NCI-H1105 treated with DMSO at 0.1 percent for 48 hours (cell line): ENCODE results near the gene DPCD.
"Not testable (repeated sequence)": the region's sequence is repeated elsewhere in the genome, so short reads cannot be mapped to it uniquely, and the experiment has no call there.

Experiments used
- DNase-seq: peaks from one replicate; lab custom pipeline; 2025; lab: John Stamatoyannopoulos, UW

DPCD gene

DNA sequence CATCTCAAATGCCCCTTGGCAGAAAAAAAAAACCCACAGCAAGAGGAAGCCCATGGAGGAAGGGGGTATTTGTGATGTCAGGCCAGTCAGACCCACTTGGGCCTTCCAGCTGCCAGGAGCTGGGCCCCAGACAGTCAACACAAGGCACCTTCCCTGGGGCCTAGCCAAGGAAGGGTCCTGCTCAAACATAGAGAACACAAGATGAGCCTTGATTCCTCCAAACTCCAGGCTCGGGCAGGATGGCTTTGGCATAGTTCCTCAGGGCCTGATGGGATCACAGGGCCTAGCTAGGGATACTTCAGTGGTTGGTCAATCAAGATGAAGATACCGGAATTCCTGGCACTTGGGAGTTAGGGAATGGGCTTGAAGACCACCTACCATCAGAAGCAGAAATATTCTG is 30.8 kb downstream of the DPCD start:
- no peak for DNase-seq

DNA sequence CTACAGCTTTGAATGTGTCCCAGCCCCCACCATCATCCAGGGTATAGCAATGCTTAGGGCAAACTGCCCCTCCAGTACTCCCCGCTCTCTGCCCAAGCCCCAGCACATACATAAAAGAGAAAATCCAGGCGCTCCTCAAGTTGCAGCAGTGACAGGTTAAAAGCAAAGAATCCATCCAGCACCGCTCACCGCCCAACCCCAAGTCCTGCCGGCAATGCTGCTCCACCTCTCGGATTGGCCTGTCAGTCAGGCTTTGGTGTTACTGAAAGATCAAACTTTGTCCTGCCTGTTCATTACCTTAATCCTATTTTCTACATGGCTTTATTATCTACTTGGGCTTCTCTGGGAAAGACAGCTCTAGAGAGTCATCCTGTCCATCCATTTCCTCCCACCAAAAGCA is 31.9 kb downstream of the DPCD start:
- DNase-seq = no peak

DNA sequence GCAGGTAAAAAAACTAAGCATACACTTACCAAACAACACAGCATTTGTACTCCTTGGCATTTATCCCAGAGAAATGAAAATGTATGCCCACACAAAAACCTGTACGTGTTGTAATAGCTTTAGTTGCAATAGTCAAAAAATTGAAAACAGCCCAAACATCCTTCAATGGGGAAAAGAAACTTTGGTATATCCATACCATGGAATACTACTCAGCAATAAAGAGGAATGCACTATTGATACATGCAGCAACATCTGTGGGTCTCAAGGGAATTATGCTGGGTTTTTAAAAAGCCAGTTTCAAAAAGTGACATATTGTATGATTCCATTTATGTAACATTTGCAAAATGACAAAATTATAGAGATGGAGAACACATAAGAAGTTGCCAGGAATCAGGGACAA is 35.4 kb downstream of the DPCD start:
- DNase-seq = no peak

DNA sequence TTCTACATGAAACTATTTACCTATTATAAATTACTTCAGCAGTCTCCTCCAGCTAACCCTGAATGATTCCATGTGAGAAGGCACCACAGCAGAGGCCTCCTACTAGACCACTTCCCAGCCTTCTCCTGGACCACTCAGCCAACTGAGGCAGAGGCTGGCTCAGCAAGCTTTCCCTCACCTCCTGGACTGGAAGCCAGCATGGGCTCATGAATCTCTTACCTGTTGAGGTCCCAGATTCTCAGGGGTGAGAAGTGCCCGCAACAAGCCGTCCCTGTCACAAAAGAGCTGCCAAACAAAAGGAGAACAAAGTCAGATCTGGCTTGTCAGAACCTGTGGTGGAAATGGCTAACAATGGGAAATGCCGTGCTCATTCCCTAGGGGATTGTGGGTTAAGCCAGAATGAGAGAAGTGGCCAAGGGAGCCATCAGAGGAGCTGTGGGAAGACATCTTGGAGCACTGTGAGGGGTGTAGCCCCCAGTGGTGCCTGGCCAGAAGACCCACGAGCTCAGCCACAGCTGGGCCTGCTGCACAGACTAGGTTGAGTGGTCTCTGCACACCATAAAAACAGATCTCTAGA is 36.5 kb downstream of the DPCD start:
- DNase-seq = no peak

DNA sequence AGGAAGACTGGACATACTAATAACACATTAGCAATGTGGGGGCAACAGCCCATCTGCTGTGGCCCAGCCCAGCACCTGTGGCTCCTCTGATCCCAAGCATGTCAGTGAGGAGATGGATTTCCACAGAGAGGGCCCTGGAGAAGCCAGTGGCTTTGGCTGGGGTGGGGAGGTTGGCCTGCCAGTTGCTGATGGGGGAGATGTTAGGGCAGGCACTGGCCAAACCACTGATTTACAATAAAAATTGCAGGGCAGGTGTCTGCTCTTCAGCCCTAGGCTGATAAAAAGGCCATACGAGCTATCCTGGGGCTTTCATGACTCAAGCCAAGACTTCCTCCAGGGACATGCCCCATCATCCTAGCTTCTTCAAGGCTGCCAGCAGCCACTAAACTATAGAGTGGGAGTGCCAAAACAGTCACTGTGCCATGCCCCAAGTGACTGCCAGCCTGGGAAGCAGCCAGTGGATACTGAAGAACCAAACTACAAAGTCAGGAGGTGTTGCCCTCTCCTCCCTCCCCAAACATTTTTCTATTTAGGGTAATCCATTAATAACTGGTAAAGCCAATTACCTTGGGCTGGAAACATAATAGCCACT is 37.8 kb downstream of the DPCD start:
- DNase-seq = peak; percentile 69

DNA sequence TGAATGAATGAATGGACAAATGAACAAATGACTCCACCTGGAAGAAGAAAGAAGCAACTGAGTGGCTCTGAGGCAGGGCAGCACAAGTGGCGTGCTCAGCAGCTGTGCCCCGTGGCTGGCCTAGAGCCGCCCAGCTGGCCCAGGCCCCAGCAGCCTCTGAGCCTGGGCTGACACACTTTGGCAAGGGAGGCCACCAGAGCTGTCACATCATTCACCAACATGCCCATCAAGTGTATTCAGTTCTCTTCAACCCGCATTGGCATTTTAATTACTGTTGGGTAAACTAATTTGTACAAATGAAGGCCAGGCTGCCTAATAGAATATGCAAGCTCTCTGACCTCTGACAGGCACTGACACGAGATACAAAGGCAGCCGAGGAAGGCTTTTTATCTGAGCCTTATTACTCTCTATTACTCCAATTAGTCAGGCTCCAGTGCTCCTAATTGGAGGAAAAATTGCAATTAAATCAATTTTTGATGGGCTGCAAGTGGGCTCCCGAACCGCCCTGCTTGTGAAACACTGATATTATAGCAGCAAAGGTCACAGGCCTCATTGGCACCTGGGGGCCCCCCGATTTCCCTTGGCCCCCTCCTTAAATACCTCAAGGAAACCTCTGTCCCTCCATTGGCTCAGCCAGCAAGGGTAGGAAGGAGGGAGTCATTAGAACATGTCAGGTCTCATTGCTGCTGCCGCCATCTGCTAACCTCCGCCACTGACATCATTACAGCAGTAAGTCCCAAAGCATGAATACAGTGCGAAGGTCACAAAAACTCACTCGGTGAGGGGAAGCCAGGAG is 41.9 kb downstream of the DPCD start:
- peak; percentile 88 for DNase-seq

DNA sequence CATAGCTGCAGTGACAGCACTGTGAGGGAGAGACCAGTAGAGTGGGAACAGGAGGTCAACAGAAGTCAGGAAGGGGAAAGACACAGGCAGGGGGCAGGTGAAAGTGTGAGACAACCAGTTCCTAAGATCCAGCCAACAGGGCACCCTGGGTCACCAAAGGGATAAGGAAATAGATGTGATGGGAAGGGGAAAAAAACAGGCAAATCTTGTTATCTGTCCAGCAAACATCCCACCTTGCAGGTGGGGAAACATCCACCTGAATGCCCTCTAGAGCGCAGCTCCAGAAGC is 42.5 kb downstream of the DPCD start:
- no peak for DNase-seq

DNA sequence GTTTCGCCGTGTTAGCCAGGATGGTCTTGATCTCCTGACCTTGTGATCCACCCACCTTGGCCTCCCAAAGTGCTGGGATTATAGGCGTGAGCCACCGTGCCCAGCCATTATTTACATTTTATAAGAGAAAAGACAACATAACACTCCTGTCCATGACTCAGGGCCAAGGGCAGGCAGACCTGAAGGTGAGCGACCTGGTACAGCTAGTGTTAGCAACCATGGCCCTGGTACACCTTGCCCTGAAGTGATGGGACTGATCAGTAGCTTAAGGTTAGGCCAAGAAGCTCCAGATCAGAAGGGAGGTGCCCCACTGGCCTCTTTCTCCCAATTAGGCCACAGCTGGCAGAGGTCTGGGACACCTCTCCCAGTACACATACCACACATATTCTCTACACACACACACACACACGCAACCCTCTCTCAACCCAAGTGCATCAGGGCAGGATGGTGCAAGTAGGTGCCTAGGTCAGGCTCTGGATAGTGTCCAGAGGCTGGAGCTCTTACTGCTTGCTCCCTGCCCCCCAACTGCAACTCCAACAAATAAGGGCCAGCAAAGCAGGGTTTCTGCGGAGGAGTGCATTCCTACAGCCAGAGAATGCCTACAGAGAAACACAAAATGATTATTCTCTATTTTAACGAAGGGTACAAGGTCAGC is 43.8 kb downstream of the DPCD start:
- no peak for DNase-seq

DNA sequence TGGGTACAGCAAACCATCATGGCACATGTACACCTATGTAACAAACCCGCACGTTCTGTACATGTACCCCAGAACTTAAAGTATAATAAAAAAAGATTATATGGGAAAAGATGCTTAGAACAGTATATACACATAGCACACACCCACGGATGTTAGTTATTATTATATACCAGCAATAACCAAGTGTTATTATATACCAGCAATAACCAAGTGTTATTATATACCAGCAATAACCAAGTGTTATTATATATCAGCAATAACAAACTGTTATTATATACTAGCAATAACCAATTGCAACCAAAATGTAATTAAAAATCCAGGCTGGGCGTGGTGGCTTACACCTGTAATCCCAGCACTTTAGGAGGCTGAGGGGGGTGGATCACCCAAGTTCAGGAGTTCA is 45.4 kb downstream of the DPCD start:
- DNase-seq = not testable (repeated sequence)

DNA sequence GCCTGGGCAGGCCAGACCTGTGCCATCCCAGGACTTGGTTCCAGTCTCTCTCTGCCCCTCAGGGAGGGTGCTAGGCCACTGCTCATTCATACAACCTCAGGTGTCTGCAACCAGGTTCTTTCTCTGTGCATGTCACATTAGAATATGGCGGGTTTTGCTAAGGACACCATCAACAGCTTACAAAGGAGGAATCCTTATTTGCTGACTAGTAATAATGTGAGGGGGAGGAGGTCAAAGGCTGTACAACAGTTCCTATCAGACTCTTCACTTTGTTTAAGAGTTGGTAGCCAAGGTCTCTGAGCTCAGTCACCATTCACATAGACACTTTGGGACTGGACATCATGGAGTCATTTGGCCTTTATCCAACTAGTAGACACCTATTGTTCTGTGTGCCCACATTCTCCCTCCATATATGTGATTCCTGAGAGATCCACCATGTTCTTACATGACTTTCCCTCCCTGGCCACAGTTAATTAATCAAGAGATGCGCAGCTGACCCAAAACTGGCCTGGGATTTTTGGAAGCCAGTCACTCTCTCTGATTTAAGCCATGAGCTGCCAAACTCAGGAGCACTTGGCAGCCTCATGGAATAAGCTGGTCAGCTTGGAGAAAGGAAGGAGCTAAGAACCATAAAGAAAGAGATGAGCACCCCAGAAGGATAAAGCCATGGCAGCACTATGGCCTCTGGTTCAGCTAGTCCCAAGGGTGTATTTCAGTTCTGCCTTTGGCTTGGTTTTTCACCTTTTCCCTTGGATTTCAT is 51.2 kb downstream of the DPCD start:
- no peak for DNase-seq

DNA sequence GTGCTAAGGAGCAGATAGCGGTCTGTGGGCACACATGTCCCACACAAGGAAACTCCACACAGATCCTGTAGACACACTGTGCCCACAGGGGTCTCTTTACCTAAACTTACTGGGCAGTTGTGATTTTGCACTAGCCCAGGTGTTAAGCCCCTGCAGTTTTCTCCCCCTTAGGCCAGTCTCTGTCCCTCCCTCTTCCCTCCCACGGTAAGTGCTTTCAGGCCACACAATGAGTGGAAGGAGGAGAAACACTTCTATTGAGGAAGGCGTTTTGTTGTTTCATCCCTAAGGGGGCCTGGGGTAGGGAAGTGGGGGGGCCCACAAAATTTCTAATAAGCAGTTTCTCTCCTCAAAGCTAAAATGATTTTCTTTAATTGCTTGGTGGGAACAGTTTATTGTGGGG is 55.4 kb downstream of the DPCD start:
- DNase-seq = no peak

DNA sequence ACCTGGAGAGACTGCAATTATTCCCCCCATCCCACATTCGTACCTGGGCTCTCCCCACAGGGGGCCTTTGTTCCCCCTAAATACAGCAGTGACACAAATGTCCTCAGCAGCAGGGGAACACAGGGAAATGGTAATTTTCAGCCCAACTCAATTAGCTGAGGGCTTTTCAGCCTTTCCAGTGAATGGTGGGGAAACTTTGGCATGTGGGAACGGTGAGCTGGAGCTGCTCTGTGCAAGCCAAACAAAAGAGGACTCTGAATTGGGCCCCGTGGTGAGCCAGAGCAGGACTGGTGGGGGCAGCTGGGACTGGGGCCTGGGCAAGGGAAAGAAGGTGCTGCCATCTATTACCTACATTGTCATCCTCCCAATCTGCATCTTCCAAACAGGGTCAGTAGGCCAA is 55.9 kb downstream of the DPCD start:
- DNase-seq = no peak

DNA sequence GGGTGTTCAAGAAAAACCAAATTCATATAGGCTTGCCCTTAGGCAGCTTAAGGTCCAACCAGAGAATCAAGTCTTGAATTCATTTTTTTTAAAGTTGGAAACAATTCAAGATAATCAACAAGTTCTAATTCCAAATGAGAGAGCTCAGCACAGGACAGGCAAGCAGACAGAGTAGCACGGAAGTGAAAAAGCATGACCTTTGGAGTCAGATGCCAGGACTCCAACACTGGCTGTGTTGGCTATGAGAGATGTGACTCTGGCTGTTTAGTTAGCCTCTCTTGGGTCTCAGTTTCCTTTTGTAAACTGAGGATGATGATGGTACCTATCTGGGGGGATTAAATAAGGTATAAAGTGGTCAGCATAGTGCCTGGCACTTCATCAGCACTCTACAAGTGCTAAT is 57.5 kb downstream of the DPCD start:
- no peak for DNase-seq

DNA sequence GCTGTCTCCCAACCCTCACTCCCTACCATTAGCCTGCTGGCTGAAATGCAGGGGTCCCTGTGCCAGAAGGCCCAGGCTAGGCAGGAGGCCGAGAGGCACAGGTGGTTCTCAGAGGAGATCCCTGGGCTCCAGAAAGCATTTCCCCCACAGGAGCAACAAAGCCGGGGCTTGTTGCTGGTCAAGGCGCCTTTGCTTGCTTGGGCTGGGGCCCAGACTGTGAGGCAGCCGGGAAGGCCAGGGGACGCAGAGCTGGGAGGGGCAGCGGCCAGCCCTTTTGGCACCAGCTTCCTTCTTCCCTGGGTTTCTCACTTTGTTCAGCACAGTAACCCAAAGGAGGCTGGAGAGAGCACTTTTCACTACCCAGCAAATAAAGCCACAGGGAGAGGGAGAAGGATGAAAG is 58.2 kb downstream of the DPCD start:
- DNase-seq = no peak

DNA sequence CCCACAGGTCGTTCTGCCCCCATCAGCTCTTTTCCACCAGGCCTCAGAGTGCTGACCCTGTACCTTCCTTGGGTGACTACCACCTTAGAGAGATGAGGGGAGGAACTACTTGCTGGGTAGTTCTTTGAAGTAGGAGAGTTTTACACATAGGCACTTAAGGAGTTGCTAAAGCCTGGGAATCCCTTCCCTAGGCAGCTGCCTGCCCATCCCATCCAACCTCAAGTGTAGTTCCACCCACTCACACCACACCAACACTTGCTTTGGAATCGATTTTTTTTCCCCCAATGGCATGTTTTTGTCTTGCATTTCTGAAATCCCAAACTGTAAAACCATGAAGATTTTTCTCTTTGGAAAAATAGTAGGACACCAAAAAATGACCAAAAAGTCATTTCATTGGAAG is 59.1 kb downstream of the DPCD start:
- DNase-seq = no peak

DNA sequence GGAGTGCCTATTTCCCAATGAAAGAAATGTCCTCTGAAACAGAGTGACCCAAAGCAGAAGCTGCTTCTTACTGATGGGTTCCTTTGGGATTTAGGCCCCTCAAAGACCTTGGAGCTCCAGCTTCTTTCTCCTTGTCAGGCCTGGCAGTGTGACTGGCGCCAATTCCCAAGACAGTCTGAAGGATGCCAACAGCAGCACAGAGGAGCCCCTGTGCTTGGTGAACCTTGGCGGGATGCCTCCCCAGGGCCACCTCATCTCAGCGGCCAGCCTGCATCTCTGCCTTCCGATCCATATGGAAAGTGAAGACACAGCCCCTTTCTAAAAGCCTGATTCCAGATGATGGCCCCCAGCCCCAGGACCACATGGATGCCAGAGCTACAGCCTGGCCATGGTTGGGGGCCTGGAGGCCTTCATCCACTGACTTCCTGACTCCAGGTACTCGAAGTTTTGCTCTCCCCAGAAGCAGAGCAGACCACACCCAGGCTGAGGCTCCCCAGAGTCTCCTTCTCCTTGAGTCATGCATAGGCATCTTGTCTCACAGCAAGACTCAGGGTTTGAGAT is 61.5 kb downstream of the DPCD start:
- no peak for DNase-seq

DNA sequence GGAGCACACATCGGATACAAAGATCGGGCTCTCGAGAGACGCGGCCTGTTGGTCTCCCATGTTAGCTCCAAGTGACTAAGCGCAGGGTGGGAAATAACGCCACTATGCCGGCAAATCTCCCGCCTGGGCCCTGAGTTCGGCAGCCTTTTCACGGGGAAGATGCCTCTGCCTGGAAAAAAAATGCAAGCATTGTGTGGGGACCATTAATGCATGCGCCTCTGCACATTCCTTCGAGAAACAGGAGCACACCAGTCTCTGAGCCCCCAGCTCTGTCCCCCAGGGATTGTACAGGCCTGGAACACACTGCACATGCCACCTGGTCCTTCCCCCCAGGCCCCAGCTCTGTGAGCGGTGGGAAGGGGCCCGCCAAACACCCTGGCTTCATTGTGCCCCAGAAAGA is 62.7 kb downstream of the DPCD start:
- DNase-seq = no peak

DNA sequence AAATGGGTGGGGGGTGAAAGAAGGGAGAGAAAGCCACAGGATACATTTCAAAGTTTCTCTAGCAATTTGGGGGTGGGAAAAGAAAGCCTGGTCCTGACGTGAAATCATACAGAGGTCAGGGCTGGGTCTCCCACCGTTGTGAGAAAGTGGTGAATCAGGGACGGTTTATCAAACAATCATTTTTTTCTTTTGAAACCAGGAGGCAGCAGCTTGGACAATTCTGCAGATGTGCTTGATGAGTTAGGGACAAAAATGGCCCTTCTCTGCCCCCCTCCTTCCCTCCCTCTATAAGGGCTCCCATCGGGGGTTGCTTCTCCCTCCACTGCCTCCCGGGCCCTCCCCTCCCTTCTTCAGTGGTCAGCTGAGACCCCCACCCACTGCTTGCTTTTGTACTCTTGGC is 63.2 kb downstream of the DPCD start:
- DNase-seq = no peak

DNA sequence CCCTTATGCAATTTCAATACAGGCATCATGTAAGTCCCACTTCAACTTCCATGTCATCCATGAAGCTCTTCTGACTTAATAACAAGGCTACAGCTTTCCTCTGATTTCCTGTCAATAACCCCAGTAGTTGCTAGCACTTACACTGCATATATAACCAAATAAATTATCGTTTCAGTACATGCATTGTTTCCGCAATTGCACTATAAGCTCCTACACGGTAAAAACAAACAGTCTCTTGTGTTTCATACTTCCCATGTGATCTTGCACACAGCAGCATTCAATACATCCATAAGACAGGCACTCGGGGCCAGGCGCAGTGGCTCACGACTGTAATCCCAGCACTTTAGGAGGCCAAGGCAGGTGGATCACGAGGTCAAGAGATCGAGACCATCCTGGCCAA is 65.4 kb downstream of the DPCD start:
- DNase-seq = no peak

DNA sequence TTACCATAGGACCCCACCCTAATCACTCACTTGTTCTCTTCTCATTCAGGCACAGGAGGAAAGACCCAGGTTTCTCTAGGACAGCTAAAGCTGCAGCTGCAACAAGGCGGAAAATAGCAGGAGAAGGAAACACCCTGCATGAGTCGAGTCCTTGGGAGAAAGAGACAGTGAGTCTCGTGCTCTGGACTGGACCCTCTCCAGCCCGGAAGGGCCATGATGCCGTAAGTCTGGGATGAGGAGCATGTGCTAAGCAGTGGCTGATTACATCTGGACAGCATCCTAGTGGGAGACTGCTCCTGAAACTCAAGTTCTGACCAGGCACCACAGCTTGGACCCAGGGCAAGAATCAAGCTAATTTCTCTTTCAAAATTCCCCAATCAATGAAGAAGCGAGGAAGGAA is 67.4 kb downstream of the DPCD start:
- no peak for DNase-seq

DNA sequence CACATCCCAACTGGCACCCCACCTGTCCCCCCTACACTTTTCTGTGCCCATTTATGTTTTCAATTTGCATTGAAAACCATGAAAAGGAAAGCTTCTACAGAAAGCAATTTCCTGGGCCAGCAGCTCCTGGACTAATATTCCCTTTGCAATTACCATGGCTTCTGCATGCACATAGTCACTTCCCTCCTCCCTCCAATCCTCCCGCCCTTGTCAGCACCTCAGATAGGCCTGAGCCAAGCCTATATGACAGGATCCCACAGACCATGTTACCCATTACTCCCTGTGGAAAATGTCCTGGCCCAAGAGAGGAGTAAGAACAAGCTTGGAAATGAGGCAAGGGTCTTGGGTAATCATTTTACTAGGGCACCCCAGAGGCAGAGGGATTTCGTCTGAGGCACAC is 68.8 kb downstream of the DPCD start:
- DNase-seq = no peak

DNA sequence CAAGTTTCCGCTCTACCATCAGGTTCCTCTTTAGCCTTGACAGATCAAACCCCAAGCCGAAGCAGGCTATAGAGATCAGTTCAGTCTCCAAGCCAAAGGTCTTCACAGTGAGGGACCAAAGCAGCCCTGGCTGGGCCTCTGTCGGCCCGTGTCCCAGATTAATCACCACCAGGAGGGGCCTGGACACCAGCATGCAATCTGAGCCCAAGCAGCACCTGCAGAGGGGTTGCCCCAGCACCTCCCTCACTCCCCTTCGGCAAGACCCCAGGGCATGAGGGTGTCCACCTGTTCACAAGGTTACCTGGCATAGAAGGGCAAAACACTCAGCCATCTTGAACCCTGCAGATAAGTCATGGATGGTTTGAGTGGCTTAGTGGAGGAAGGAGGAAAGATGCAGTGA is 70.9 kb downstream of the DPCD start:
- no peak for DNase-seq
